Liver (tissue), 3 donors: ENCODE measurements around the gene MB21D2.

Source experiments
- EGR1 ChIP-seq, 2 donors: IDR thresholded peaks; 2 replicates each; pipeline ENCODE4 v1.6.1; 2016 to 2018; ENCODE audit warnings: antibody characterized with exemption in 2 of 2, low read depth in 2 of 2
- FOXA1 ChIP-seq: IDR thresholded peaks from 2 replicates; pipeline ENCODE4 v1.6.1; 2016; ENCODE audit warnings: antibody characterized with exemption
- GABPA ChIP-seq, 2 donors: IDR thresholded peaks in 1 of 2; conservative IDR thresholded peaks in 1 of 2; 2 replicates each; pipeline ENCODE4 v1.6.1; 2016; ENCODE audit warnings: antibody characterized with exemption in 2 of 2, mild to moderate bottlenecking in 1 of 2, moderate library complexity in 1 of 2
- HNF4G ChIP-seq: IDR thresholded peaks from 2 replicates; pipeline ENCODE4 v1.6.1; 2016; ENCODE audit warnings: antibody characterized with exemption
- JUND ChIP-seq, 2 donors: IDR thresholded peaks; 2 replicates each; pipeline ENCODE4 v1.6.1; 2016; ENCODE audit warnings: antibody characterized with exemption in 2 of 2
- RAD21 ChIP-seq, 2 donors: IDR thresholded peaks; 2 replicates each; pipeline ENCODE4 v1.6.1; 2016; ENCODE audit warnings: antibody characterized with exemption in 2 of 2, mild to moderate bottlenecking in 2 of 2
- SP1 ChIP-seq: IDR thresholded peaks from 2 replicates; pipeline ENCODE4 v1.6.1; 2018; ENCODE audit warnings: antibody characterized with exemption, mild to moderate bottlenecking
- TAF1 ChIP-seq: conservative IDR thresholded peaks from 2 replicates; pipeline ENCODE4 v1.6.1; 2016; ENCODE audit warnings: antibody characterized with exemption, mild to moderate bottlenecking
- YY1 ChIP-seq: IDR thresholded peaks from 2 replicates; pipeline ENCODE4 v1.6.1; 2016; ENCODE audit warnings: antibody characterized with exemption, mild to moderate bottlenecking
- TF ChIP-seq, protein P1 (sequence below): fragments of 150-350 bp; IDR thresholded peaks from 2 replicates; pipeline ENCODE4 v1.5.1; 2017; ENCODE audit warnings: improper control_type of control experiment, low read depth, low read length; ENCODE audit not compliant: missing input control
- TF ChIP-seq, protein P2 (sequence below): IDR thresholded peaks from 2 replicates; pipeline ENCODE4 v1.6.1; 2016; ENCODE audit warnings: antibody characterized with exemption
- TF ChIP-seq, protein P3 (sequence below): IDR thresholded peaks from 2 replicates; pipeline ENCODE4 v1.6.1; 2016; ENCODE audit warnings: antibody characterized with exemption, mild to moderate bottlenecking
- TF ChIP-seq, protein P4 (sequence below): IDR thresholded peaks from 2 replicates; pipeline ENCODE4 v1.6.1; 2016; ENCODE audit warnings: antibody characterized with exemption
- TF ChIP-seq, protein P5 (sequence below): IDR thresholded peaks from 2 replicates; pipeline ENCODE4 v1.6.1; 2016; ENCODE audit warnings: antibody characterized with exemption
- donor health status: healthy.
- donor health status: healthy.

DNA sequence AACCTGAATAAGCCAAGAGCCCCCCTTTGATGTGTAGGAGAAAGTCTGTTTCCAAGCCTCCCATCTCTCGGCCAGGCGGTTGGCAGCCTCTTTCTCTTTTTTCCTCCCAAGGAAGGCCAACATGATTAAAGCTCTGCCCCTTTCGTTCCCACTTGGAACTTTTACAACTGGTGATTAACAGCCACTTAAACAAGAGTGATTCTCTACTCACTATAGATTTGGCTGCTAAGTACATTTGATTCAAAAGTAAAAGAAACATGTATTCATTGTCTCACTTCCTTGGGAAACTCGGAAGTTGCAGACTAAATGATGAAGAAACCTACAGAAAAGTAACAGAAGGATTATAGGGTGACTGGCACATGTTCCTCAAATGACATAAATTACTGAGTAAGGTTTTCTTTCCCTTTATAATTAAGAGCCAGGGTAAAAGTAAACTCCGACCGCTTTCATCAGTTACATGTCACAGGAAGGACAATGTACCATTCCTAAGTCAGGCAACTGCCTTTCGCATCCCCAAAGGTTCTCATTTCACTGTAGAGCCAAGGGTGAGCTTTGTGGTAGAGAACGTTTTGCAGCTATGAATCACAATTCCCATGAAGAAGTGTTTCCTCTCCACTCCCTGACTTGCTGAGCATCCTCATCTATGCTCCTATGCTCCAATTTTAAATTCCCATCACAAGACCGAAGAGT, 72.7 kb downstream of the MB21D2 start:
- TF ChIP-seq JUND (IDR thresholded peaks at IDR 0.05) (no peak), RAD21 (IDR thresholded peaks at IDR 0.05) (no peak), EGR1 (IDR thresholded peaks at IDR 0.05; ENCODE audit: low read depth in 2 of 2) (no peak), GABPA (IDR thresholded peaks at IDR 0.05 in 1 of 2, conservative IDR thresholded peaks at IDR 0.05 in 1 of 2) (no peak), SP1 (no peak), HNF4G (no peak), TAF1 (no peak), FOXA1 (no peak), YY1 (no peak)
- TF ChIP-seq, protein P1, sequence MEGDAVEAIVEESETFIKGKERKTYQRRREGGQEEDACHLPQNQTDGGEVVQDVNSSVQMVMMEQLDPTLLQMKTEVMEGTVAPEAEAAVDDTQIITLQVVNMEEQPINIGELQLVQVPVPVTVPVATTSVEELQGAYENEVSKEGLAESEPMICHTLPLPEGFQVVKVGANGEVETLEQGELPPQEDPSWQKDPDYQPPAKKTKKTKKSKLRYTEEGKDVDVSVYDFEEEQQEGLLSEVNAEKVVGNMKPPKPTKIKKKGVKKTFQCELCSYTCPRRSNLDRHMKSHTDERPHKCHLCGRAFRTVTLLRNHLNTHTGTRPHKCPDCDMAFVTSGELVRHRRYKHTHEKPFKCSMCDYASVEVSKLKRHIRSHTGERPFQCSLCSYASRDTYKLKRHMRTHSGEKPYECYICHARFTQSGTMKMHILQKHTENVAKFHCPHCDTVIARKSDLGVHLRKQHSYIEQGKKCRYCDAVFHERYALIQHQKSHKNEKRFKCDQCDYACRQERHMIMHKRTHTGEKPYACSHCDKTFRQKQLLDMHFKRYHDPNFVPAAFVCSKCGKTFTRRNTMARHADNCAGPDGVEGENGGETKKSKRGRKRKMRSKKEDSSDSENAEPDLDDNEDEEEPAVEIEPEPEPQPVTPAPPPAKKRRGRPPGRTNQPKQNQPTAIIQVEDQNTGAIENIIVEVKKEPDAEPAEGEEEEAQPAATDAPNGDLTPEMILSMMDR = no peak
- TF ChIP-seq, protein P2, sequence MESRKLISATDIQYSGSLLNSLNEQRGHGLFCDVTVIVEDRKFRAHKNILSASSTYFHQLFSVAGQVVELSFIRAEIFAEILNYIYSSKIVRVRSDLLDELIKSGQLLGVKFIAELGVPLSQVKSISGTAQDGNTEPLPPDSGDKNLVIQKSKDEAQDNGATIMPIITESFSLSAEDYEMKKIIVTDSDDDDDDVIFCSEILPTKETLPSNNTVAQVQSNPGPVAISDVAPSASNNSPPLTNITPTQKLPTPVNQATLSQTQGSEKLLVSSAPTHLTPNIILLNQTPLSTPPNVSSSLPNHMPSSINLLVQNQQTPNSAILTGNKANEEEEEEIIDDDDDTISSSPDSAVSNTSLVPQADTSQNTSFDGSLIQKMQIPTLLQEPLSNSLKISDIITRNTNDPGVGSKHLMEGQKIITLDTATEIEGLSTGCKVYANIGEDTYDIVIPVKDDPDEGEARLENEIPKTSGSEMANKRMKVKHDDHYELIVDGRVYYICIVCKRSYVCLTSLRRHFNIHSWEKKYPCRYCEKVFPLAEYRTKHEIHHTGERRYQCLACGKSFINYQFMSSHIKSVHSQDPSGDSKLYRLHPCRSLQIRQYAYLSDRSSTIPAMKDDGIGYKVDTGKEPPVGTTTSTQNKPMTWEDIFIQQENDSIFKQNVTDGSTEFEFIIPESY = no peak
- TF ChIP-seq, protein P3, sequence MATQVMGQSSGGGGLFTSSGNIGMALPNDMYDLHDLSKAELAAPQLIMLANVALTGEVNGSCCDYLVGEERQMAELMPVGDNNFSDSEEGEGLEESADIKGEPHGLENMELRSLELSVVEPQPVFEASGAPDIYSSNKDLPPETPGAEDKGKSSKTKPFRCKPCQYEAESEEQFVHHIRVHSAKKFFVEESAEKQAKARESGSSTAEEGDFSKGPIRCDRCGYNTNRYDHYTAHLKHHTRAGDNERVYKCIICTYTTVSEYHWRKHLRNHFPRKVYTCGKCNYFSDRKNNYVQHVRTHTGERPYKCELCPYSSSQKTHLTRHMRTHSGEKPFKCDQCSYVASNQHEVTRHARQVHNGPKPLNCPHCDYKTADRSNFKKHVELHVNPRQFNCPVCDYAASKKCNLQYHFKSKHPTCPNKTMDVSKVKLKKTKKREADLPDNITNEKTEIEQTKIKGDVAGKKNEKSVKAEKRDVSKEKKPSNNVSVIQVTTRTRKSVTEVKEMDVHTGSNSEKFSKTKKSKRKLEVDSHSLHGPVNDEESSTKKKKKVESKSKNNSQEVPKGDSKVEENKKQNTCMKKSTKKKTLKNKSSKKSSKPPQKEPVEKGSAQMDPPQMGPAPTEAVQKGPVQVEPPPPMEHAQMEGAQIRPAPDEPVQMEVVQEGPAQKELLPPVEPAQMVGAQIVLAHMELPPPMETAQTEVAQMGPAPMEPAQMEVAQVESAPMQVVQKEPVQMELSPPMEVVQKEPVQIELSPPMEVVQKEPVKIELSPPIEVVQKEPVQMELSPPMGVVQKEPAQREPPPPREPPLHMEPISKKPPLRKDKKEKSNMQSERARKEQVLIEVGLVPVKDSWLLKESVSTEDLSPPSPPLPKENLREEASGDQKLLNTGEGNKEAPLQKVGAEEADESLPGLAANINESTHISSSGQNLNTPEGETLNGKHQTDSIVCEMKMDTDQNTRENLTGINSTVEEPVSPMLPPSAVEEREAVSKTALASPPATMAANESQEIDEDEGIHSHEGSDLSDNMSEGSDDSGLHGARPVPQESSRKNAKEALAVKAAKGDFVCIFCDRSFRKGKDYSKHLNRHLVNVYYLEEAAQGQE = no peak
- TF ChIP-seq, protein P4, sequence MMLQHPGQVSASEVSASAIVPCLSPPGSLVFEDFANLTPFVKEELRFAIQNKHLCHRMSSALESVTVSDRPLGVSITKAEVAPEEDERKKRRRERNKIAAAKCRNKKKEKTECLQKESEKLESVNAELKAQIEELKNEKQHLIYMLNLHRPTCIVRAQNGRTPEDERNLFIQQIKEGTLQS = no peak
- TF ChIP-seq, protein P5, sequence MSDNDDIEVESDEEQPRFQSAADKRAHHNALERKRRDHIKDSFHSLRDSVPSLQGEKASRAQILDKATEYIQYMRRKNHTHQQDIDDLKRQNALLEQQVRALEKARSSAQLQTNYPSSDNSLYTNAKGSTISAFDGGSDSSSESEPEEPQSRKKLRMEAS = no peak
